Kidney epithelial cell (primary cell): ENCODE measurements around the gene ACOT7. TPM values are rescaled to one million over a fixed set of nuclear protein-coding genes. Genes with fewer than 3 reads are reported as not detected.
"Not testable (repeated sequence)": the region's sequence is repeated elsewhere in the genome, so short reads cannot be mapped to it uniquely, and the experiment has no call there.

Experiments
- DNase-seq: peaks from one replicate; pipeline ENCODE4 v3.0.0-alpha.2; 2010; ENCODE audit warnings: low read depth
- H3K27me3 ChIP-seq: 2 replicates; pipeline ENCODE4 v1.6.0; 2011; ENCODE audit warnings: low read length; ENCODE audit not compliant: control insufficient read depth, insufficient read depth
- H3K36me3 ChIP-seq: 2 replicates; pipeline ENCODE4 v1.5.1; 2011; ENCODE audit warnings: low read length; ENCODE audit not compliant: control insufficient read depth, insufficient read depth
- H3K4me3 ChIP-seq: 2 replicates; pipeline ENCODE4 v1.5.1; 2011; ENCODE audit warnings: low read depth, mild to moderate bottlenecking, control low read depth, low read length
- total RNA-seq: library from RNA; depleted of rRNA; stranded (reverse); fragments of >200 nt; gene quantifications from 2 replicates; pipeline ENCODE4 v1.2.3, GENCODE V29; 2015
- TF ChIP-seq, protein P1 (sequence below): IDR thresholded peaks from 2 replicates; pipeline ENCODE4 v1.5.1; 2011; ENCODE audit warnings: mild to moderate bottlenecking, moderate library complexity, low read length, control low read depth, inconsistent platforms; ENCODE audit not compliant: insufficient read depth, poor library complexity, severe bottlenecking

The ACOT7 gene
- total RNA-seq, 1 donor from 2014 or later, result 79.8 TPM

- TF ChIP-seq, protein P1, sequence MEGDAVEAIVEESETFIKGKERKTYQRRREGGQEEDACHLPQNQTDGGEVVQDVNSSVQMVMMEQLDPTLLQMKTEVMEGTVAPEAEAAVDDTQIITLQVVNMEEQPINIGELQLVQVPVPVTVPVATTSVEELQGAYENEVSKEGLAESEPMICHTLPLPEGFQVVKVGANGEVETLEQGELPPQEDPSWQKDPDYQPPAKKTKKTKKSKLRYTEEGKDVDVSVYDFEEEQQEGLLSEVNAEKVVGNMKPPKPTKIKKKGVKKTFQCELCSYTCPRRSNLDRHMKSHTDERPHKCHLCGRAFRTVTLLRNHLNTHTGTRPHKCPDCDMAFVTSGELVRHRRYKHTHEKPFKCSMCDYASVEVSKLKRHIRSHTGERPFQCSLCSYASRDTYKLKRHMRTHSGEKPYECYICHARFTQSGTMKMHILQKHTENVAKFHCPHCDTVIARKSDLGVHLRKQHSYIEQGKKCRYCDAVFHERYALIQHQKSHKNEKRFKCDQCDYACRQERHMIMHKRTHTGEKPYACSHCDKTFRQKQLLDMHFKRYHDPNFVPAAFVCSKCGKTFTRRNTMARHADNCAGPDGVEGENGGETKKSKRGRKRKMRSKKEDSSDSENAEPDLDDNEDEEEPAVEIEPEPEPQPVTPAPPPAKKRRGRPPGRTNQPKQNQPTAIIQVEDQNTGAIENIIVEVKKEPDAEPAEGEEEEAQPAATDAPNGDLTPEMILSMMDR, result no peak
- no peaks in the 10 kb centered on the region for H3K36me3 ChIP-seq
- no peak for DNase-seq
- no peaks in the 10 kb centered on the region for H3K27me3 ChIP-seq
- H3K4me3 ChIP-seq, result no peak overlapping the region
These were observed 172.3 kb downstream of the ACOT7 start for GRCh38 chr1:6221210-6221784.

GRCh38 chr1:6220236-6220635, 173.3 kb downstream of the ACOT7 start:
- TF ChIP-seq, protein P1, result no peak
- no peak overlapping the region for H3K4me3 ChIP-seq
- H3K27me3 ChIP-seq, result no peaks in the 10 kb centered on the region
- DNase-seq, result peak; percentile 42
- no peaks in the 10 kb centered on the region for H3K36me3 ChIP-seq

DNA sequence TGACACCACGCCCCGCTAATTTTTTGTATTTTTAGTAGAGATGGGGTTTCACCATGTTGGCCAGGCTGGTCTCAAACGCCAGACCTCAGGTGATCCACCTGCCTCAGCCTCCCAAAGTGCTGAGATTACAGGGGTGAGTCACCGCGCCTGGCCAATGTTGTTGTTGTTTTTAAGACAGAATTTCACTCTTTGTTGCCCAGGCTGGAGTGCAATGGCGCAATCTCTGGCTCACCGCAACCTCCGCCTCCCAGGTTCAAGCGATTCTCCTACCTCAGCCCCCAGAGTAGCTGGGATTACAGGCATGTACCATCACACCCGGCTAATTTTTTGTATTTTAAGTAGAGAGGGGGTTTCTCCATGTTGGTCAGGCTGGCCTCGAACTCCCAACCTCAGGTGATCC, 173.9 kb downstream of the ACOT7 start:
- not testable (repeated sequence) for H3K4me3 ChIP-seq, DNase-seq, H3K27me3 ChIP-seq, H3K36me3 ChIP-seq

DNA sequence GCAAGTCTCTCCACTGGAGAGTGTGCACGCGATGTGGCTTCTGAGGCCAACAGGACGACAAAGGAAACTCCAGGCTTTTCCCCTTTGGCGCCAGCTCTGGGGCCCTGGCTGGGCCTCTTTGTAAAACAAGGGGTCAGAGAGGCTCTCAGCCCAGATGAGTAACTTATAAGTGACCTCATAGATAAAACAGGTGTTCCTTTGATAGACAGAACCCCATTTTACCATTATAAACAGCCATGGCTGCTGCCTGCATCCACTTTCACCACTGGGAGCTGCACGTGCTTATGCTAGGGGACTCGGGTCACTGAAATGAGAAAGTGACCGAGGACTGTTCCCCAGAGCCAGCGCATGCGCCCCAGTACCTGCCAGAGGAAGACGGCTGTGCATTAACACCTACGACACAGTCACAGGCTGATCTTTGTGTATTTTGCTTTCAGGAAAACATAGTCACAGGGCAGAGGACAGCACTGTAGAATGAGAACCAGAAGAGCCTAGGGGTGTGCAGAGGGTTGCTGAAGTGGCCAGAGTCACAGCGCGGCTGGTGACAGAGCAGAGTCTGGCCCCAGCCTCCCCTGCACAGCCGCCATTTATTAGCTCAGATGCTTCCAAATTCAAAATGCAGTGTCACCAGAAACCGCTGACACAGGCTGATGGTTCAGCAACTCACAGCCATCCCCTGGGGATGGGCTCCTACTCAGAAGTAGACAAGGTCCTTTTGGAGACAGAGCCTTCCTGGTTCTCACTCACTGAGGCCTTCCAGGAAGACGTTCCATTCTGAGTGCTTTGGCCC, 175.0 kb downstream of the ACOT7 start:
- DNase-seq, result no peak
- Histone ChIP-seq H3K36me3 (no peaks in the 10 kb centered on the region), H3K4me3 (no peak overlapping the region), H3K27me3 (no peaks in the 10 kb centered on the region)
- TF ChIP-seq, protein P1, result no peak

Other genes with a start within 250 kb of the ACOT7 start
- gene CHD5, start 213.4 kb downstream of the ACOT7 start, total RNA-seq, result under 0.01 and 0.08 TPM in 2 replicates
- gene RPL22, start 194.2 kb downstream of the ACOT7 start, total RNA-seq, result 193 and 205 TPM in 2 replicates
- gene RNF207, start 187.6 kb downstream of the ACOT7 start, total RNA-seq, result 20.1 and 32.0 TPM in 2 replicates
- 67.1 and 68.0 TPM in 2 replicates for gene ICMT, start 157.8 kb downstream of the ACOT7 start, total RNA-seq
- not detected in 2 replicates for gene HES3, start 149.6 kb downstream of the ACOT7 start, total RNA-seq
- 11.4 and 12.3 TPM in 2 replicates for gene GPR153, start 132.7 kb downstream of the ACOT7 start, total RNA-seq
- 15.9 and 27.8 TPM in 2 replicates for gene HES2, start 26.2 kb upstream of the ACOT7 start, total RNA-seq
- gene ESPN, start 31.0 kb upstream of the ACOT7 start, total RNA-seq, result 2.7 TPM in 2 replicates
- gene TNFRSF25, start 72.4 kb upstream of the ACOT7 start, total RNA-seq, result 18.2 and 20.2 TPM in 2 replicates
- gene PLEKHG5, start 97.9 kb upstream of the ACOT7 start, total RNA-seq, result 24.3 and 26.4 TPM in 2 replicates
- gene NOL9, start 160.7 kb upstream of the ACOT7 start, total RNA-seq, result 30.3 and 32.5 TPM in 2 replicates
- not detected in 2 replicates for gene TAS1R1, start 161.5 kb upstream of the ACOT7 start, total RNA-seq
- gene ZBTB48, start 186.2 kb upstream of the ACOT7 start, total RNA-seq, result 14.2 and 18.9 TPM in 2 replicates
- gene KLHL21, start 209.1 kb upstream of the ACOT7 start, total RNA-seq, result 69.5 and 77.4 TPM in 2 replicates
- 8.0 and 8.8 TPM in 2 replicates for gene PHF13, start 220.0 kb upstream of the ACOT7 start, total RNA-seq
- gene THAP3, start 231.1 kb upstream of the ACOT7 start, total RNA-seq, result 19.0 and 29.4 TPM in 2 replicates